ENCODE data around the gene ANO6.

ANO6 gene

GRCh38 chr12:45408729-45409114 lies 192.8 kb downstream of the ANO6 start:
- no peak for DNase-seq (ENCODE audit: low read depth)
- H3K4me3 ChIP-seq (ENCODE audit: low read depth, low read length), result no peak overlapping the region
- no peak for TF ChIP-seq MYC (IDR thresholded peaks at IDR 0.05; ENCODE audit: low read depth, low read length)
- no peak for TF ChIP-seq CTCF (IDR thresholded peaks at IDR 0.05; ENCODE audit: low read depth, low read length)
- TF ChIP-seq, protein P1, sequence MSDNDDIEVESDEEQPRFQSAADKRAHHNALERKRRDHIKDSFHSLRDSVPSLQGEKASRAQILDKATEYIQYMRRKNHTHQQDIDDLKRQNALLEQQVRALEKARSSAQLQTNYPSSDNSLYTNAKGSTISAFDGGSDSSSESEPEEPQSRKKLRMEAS (IDR thresholded peaks at IDR 0.05; ENCODE audit: low read depth, low read length), result no peak

DNA sequence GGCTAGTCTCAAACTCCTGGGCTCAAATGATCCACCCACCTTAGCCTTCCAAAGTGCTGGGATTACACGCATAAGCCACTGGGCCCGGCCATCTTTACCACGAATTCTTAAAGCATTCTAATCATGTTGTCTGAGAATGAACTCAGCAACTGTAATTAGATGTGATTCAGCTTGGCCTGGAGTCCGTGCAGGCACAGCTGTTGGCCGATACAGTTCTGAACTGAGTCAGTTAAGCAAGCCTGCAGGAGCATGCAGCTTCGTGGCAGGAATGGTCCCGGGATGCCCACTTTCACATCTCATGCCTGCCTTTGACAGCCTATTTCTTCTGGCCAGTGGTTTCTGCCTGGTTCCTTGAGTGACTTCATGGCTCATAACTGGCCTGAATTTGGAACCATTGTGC lies 194.1 kb downstream of the ANO6 start:
- TF ChIP-seq, protein P1 (IDR thresholded peaks at IDR 0.05; ENCODE audit: low read depth, low read length), result no peak
- TF ChIP-seq MYC (IDR thresholded peaks at IDR 0.05; ENCODE audit: low read depth, low read length) (no peak), POLR2A (IDR thresholded peaks at IDR 0.05; ENCODE audit: extremely low read depth, insufficient read length) (no peak), CTCF (IDR thresholded peaks at IDR 0.05; ENCODE audit: low read depth, low read length) (no peak)
- no peak for DNase-seq (ENCODE audit: low read depth)
- no peak overlapping the region for H3K4me3 ChIP-seq (ENCODE audit: low read depth, low read length)

DNA sequence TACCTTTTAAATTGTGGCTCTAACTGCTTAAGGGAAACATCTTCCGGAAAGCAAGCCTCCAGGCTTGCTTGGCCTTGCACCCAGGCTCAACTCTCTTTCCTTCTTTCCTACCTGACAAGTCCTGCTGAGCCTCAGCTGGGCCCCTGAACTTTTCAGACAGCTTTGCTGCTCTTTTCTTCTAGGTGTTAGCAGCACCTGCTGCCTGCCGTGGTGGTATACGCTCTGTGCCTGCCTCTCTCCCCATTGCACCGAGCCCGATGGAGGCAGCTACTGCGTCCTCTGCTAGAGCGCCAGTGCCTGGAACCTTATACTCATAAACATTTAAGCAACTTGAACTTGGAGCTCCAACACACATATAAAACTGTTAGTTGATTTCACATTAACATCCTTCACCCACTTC lies 195.7 kb downstream of the ANO6 start:
- TF ChIP-seq CTCF (IDR thresholded peaks at IDR 0.05; ENCODE audit: low read depth, low read length) (no peak), POLR2A (IDR thresholded peaks at IDR 0.05; ENCODE audit: extremely low read depth, insufficient read length) (no peak), MYC (IDR thresholded peaks at IDR 0.05; ENCODE audit: low read depth, low read length) (no peak)
- TF ChIP-seq, protein P1 (IDR thresholded peaks at IDR 0.05; ENCODE audit: low read depth, low read length), result no peak
- no peak for DNase-seq (ENCODE audit: low read depth)
- H3K4me3 ChIP-seq (ENCODE audit: low read depth, low read length), result no peak overlapping the region

DNA sequence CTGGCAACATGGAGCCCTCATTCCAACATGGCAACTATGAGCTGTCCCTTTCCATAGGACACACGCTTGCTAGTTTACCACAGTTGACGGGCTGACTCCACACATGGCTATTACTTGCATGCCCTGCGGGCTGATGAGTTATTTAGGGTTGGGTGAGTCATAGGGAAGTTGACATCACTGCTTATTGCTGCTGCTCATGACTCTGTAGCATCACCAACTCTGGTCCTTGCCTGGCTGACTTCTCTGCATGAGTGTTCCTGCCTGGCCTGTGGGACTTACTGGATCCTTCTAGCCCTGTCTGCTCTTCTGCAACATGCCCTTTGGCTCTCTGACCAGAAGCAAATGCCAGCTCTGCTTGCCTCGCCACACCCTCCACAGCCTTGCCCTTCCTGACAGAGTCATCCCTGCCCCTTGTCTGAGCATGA lies 199.5 kb downstream of the ANO6 start:
- DNase-seq (ENCODE audit: low read depth), result peak; percentile 70
- no peak overlapping the region for H3K4me3 ChIP-seq (ENCODE audit: low read depth, low read length)
- TF ChIP-seq POLR2A (IDR thresholded peaks at IDR 0.05; ENCODE audit: extremely low read depth, insufficient read length) (no peak), MYC (IDR thresholded peaks at IDR 0.05; ENCODE audit: low read depth, low read length) (peak; percentile 56; the same call in 1 of the 2 replicates), CTCF (IDR thresholded peaks at IDR 0.05; ENCODE audit: low read depth, low read length) (no peak)
- TF ChIP-seq, protein P1 (IDR thresholded peaks at IDR 0.05; ENCODE audit: low read depth, low read length), result peak; percentile 39; the same call in 1 of the 2 replicates

GRCh38 chr12:45416126-45416525 lies 200.2 kb downstream of the ANO6 start:
- no peak for DNase-seq (ENCODE audit: low read depth)
- TF ChIP-seq, protein P1 (IDR thresholded peaks at IDR 0.05; ENCODE audit: low read depth, low read length), result no peak
- TF ChIP-seq MYC (IDR thresholded peaks at IDR 0.05; ENCODE audit: low read depth, low read length) (no peak), CTCF (IDR thresholded peaks at IDR 0.05; ENCODE audit: low read depth, low read length) (no peak), POLR2A (IDR thresholded peaks at IDR 0.05; ENCODE audit: extremely low read depth, insufficient read length) (no peak)

DNA sequence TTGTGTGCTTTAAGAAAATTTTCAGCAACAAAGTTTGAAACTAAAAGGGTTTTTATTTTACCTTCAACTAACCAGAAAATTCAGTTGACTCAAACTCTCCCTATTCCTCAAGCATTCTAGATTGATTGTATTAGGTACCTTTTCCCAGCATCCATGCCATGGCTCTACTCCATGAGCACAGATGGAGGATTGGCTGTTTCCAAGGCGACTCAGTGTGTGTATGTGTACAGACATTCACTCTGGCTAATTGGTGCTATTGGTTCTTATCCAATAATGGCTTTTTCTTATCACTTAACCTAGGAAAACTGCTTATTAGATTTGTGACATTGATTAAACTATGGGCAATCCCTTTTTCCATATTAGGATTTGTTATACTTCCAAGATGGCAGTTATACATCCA lies 202.6 kb downstream of the ANO6 start:
- H3K4me3 ChIP-seq (ENCODE audit: low read depth, low read length), result no peak overlapping the region
- TF ChIP-seq POLR2A (IDR thresholded peaks at IDR 0.05; ENCODE audit: extremely low read depth, insufficient read length) (no peak), CTCF (IDR thresholded peaks at IDR 0.05; ENCODE audit: low read depth, low read length) (no peak), MYC (IDR thresholded peaks at IDR 0.05; ENCODE audit: low read depth, low read length) (no peak)
- TF ChIP-seq, protein P1 (IDR thresholded peaks at IDR 0.05; ENCODE audit: low read depth, low read length), result no peak
- no peak for DNase-seq (ENCODE audit: low read depth)

More at GRCh38 chr12:45416126-45416525, 200.2 kb downstream of the ANO6 start:
- H3K4me3 ChIP-seq (ENCODE audit: low read depth, low read length), result no peak overlapping the region

Measured in NB4 (cell line).